Measurements from ENCODE around the gene KRTAP10-10.
"Not testable (repeated sequence)": the region's sequence is repeated elsewhere in the genome, so short reads cannot be mapped to it uniquely, and the experiment has no call there.

The KRTAP10-10 gene

DNA sequence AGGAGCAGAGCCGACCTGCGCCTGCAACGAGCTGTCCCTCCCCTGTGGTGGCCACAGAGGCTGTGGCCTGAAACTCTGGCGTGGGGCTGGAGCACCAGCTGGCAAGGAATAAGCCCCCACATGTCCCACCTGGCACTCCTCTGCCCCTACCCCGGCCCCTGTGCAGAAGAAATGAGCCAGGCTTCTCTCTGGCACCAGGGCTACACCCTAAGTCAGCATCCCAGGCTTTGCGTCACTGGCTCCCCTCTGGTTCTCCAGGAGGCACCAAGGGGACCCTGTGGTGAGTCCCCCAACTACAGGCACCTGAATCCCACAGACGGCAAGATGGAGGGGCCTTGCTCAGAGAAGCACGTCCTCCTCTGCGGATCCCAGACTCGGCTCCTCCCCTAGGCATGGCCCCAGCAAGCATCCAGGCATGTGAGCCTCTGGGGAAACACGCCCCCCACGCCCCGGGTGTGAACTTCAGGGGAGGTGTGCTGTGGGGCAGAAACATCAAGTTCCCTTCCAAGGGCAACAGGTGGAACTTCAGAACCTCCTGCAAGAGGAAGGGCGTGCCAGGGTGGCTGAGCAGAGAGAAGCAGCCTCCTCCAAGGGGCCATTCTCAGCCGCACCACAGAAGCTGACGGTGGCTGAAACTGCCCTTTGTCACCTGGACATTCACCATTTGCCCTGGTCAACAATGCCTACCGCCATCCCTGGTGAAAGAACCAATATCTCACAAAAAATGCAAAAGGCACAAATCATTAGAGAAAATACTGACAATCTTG lies 33.9 kb upstream of the KRTAP10-10 start:
- no peak for DNase-seq

DNA sequence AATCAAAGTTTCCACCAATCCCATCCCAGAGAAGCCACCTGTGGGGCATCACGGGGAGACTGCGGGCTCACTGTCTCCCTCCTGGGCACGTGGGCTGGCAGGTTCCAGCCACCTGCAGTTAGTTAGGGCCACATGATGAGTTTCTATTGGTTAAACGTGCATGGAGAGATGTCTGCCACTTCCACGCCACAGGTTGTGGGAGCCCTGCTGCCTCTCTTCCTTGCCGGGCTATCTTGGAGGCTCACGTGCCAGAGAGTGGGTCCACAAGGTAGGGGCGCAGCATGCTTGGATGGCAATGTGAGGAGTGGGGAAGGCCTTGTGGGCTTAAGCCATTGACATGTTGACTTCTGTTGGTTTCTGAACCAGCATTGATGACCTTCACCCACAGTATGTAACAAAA lies 33.2 kb upstream of the KRTAP10-10 start:
- no peak for DNase-seq

DNA sequence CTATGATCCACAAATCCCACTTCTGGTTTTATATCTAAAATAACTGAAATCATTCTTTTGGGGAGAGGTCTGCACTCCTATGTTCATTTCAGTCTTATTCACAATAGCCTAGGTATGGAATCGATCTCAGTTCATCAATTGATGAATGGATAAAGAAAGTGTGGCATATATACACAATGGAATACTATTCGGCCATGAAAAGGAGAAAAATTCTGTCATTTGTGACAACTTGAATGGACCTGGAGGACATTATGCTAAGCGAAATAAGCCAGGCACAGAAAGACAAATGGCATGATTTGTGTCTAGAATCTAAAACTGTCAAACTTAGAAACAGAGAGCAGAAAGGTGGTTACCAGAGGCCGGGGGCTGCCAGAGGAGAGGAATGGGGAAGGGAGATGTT lies 30.7 kb upstream of the KRTAP10-10 start:
- DNase-seq = no peak

DNA sequence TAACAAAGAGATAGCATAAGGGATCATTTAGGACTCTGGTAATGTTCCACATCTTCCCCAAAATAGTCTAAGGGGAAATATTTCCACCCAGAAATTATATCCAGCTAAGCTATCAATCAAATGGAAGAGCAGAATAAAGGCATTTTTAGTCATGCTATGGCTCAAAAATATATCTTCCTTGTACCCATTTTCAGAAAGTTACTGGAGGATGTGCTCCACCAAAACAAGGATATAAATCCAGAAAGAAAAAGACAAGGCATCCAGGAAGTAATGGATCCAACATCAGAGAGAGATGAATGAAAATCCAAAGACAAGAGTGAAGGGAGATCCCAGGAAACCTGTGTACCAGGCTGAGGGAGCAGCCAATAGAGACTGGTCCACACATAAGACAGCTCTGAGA lies 28.0 kb upstream of the KRTAP10-10 start:
- DNase-seq = no peak

DNA sequence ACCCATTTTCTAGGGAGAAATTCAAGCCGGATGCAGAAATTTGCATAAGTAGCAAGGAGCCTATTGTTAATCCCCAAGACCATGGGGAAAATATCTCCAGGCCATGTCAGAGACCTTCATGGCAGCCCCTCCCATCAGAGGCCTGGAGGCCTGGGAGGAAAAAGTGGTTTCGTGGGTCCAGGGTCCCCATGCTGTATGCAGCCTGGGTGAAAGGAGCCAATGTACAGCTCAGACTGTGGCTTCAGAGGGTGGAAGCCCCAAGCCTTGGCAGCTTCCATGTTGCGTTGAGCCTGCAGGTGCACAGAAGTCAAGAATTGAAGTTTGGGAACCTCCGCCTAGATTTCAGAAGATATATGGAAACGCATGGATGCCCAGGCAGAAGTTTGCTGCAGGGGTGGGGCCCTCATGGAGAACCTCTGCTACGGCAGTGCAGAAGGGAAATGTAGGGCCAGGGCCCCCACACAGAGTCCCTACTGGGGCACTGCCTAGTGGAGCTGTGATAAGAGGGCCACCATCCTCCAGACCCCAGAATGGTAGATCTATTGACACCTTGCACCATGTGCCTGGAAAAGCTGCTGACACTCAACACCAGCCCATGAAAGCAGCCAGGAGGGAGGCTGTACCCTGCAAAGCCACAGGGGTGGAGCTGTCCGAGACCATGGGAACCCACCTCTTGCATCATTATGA lies 26.9 kb upstream of the KRTAP10-10 start:
- DNase-seq = not testable (repeated sequence)

DNA sequence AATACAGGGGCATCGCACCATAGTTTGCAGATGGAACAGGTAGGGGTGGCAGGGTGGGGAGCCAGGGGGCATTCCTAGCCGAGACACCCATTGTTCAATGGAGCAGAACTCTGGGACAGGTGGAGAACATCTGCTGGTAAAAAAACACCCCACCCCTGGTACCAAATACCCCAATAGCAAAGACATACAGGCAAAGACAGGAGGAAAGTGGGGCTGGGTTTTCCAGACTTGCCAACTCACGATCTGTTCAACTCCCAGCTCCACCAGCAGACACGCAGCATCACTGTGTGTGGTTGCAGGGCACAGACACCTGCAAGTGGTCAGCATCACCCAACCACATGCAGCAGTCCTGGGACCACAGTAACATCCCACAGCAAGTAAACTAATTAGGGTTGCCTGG lies 25.6 kb upstream of the KRTAP10-10 start:
- no peak for DNase-seq

DNA sequence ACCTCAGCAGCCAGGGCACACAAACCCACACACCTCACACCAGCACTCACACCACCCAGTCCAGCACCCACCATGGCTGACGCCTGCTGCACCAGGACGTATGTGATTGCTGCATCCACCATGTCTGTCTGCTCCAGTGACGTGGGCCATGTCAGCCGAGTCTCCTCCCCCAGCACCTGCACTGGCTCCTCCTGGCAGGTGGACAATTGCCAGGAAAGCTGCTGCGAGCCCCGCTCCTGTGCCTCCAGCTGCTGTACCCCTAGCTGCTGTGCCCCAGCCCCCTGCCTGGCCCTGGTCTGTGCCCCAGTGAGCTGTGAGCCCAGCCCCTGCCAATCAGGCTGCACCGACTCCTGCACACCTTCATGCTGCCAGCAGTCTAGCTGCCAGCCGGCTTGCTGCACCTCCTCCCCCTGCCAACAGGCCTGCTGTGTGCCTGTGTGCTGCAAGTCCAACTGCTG lies 25.1 kb upstream of the KRTAP10-10 start, which contains the start of gene KRTAP10-8:
KRTAP10-8 (plus strand) TSS at position 51 of the 458 bp plus-strand sequence; CDS start at position 73, 22 bp downstream.
- no peak for DNase-seq

DNA sequence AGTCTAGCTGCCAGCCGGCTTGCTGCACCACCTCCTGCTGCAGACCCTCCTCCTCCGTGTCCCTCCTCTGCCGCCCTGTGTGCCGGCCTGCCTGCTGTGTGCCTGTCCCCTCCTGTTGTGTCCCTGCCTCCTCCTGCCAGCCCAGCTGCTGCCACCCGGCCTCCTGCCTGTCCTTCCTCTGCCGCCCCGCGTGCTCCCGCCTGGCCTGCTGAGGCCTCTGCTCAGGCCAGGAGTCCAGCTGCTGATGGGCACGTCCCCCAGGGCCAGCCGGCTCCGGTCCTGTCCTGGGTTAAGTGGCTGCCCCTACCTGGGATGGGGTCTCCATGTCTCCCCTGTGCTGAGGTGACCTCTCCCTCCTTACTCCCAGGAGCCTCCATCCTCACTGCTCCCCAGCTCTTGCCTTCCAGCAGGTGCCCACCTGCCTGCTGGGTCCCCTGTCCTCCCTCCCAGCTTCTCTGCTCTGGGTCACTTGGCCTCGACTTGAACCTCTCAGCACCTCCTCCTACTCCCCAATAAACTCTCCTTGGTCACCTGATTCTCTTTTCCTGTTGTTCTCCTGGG lies 24.4 kb upstream of the KRTAP10-10 start:
- DNase-seq = no peak

DNA sequence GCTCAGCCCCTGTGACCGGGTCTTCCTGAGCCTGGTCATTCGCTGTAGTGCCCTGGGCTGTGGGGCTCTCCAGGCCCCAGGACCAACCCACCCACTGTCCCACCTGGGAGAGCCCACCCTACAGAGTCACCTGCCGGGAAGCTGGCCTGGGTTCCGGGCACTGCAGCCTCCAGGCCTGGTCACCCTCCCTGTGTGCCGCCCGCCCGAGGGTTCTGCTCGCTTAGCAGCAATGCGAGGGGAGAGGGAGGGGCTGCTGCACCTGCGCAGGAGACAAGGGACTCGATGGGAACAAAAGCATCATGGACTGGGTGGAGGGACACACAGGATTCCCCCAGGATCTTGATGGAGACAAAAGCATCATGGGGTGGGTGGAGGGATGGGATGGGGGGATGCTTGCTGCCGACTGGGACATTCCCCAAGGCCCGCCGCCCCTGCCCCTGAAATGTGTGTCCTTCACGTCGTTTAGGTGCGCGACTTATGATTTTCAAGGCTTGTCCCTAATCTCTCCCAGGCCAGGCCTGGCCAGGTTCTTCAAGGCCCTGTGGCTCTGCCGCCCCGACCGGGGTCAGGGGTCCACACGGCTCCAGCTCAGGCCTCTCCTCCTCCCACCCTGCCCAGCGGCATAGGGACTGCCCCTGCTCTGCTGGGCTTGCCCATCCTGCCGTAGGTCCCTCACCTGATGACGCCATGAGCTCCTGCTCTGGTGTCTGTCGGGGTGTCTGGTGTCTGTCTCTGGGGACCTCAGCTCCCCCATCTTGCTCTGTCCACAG lies 23.6 kb upstream of the KRTAP10-10 start:
- DNase-seq = no peak

DNA sequence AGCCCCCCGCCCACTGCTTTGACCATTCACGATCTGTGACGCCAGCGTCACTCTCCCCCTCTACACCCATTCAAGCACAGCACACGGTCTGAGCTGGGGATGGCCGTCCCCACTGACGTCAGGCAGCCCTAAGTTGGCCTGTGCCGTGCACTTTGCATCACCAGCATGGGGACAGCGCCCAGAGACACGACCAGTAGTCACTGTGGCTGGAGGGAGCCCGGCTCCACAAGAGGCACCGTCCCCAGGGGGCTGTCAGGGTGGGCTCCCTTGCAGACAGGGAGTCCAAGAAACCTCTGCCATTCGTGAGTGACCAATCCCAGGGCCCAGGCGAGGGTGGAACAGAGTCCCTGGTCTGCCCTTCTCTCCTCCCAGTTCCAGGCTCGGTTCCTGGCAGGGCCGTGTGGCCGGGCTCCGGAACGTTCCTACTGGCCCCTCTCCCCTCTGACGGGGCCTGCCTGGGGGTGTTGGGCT lies 23.0 kb upstream of the KRTAP10-10 start:
- DNase-seq = no peak

DNA sequence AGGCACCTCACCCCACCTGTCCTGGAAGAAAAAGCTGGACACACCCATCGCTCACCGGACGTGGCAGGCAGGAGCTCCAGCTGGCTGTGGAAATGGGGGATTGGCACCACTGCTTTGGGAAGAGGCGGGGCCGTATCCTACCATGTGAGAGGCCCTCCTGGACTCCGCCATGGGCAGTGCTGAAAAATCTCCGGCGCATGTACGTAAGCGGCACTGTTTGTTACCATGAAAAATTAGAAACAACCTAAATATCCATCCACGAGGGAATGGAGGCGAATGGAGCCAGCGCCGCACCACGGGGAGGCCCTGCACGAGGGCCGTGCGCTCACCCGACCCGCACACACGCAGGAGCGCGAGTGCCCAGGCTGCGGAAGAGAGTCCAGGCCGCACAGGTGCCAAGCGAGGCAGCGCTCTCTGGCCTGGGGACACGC lies 22.2 kb upstream of the KRTAP10-10 start:
- no peak for DNase-seq

DNA sequence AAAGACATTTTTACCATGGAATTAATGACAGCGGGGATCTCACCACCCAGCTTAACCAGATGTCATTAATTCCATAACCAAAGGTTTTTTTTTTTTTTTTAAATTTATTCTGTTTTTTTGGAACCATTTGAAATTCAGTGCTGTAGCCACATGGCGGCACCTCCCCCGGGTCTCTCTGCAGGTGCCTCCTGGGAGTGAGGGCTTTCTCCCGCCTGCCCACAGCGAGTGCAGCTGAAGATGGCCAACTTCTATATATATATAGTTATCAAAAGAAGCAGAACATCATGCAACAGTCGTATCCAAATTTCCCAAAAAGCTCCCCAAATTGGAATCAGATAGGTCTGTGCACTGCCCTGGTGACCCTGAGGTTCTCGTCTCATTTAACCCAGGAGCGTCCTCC lies 21.7 kb upstream of the KRTAP10-10 start:
- DNase-seq = no peak

DNA sequence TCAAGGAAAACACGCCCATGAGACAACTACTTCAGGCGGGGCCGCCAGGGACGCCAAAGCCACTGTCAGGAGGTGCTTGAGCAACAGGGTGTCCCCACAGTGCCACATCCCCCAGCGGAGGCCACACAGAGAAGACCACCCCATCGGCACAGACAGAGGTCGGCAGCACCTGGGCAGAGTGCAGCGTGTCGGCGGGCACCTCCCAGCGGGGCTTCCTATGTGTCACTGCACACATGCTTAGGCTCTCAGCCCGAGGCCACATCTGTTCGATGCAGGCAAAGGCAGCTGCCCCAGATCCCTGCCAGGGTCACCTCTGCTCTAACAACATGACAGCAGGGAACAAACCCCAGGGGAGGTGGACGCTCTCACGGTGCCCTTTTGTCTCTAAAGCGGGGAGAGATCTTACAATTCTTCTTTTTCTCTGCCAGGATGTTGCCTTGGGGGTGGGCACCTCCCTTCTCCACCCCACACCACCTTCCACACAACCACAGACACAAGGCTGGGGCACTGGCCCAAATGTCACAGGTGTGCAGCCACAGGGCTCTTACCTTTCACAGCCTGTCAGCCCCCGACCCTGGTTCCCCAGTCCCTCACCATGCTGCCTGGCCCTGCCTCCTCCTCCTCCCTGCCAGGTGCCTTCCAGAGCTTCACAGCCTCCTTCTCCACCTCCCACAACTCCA lies 21.1 kb upstream of the KRTAP10-10 start:
- no peak for DNase-seq

DNA sequence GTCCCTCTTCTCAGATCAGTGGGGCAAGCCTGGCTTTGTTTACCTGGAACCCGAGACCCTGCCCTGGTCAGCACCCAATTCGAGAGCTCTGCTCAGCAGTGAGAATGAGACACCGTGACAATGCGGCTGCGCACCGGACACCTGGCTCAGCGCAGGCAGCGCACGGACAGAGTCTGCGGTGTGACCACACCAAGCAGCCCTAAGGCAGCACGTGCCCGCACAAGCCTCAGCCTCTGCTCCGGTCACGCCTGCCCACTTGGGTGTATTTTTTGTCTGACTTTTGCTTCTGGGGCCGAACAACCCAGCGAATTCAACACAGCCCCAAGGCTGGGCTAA lies 20.6 kb upstream of the KRTAP10-10 start:
- DNase-seq = no peak

DNA sequence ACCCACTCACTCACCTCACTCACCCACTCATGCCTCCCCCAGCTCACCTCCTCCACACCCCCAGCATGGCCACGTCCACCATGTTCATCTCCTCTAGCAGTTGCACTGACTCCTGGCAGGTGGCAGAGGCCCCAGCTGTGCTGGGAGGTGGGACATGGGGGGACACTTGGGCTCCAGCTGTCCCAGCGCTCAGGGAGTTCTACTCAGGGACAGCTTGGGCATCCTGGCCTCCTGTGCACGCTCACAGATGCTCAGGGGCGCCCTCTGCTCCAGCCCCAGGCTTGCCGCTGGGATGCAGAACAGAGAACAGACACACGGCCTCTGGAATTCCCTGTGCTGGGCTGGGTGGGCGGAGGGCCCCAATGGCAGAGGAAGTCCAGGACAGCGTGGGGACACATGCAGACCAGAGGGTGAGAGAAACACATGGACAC lies 20.1 kb upstream of the KRTAP10-10 start:
- no peak for DNase-seq

DNA sequence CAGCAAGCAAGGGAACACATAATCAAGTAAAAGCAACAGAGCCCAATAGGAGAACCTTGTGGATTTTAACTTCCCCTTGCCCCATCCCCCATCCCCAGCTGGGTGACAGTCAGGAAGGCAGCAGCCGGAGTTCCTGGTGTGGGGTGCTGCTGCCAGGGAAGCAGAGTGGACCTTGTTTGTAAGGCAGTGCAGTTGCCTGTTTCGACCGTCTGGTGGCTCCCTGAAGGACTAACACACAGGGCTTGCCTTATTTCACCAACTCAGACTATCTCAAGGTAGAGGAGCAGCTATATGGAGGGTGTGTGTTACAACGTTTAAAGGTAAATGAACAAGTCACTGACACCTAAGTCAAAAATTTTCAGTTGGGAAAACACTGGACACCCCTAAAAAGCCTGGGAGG lies 18.7 kb upstream of the KRTAP10-10 start:
- no peak for DNase-seq

DNA sequence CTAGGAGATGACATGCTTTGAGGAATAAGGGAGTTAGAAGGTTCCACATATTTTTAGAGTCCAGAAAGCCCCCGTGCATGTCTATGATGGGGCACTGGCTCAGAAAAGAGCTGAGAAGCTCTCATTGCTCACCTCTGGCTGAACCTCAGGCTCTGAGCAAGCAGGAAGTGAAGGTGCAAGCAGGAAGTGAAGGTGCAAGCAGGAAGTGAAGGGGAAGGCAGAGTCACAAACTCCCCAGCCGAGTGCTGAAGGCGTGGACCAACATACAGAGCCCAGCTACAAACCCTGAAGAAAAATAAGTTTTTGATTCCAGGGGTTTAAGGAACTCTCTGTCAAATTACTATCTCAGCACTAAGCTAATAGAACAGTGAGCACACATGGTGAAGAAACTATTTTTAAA lies 18.2 kb upstream of the KRTAP10-10 start:
- no peak for DNase-seq

DNA sequence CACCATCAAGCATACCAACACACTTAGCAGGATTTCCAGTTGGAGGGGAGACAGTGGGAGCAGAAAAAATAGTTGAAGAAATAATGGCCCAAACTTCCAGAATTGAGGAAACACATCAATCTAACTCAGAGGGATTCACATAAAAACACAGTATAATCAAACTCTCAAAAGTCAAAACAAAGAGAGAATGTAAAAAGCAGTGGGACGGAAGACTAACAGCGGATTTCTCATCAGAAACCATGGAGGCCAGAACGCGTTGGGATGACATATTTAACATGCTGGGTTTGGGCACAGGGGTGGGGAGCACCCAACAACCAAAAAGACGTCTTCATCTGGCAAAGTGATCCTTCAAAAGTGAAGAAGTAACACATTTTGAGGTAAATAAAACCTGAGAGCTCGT lies 17.3 kb upstream of the KRTAP10-10 start:
- no peak for DNase-seq

DNA sequence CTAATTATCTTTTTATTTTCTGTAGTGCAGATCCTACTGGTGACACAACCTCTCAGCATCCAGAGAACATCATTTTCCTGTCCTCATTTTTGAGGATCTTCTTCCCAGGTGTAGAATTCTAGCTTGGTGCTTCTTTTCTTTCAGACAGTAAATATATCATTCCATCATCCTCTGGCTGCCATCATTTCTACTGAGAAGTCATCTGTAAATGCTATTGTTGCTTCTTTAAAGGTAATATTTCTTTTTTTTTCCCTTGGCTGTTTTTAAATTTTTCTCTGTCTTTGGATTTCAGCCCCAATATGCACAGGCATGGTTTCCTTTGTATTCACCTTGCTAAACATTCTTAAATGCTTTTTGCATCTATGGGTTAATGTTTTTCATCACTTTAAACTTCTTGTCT lies 13.6 kb upstream of the KRTAP10-10 start:
- DNase-seq = no peak

DNA sequence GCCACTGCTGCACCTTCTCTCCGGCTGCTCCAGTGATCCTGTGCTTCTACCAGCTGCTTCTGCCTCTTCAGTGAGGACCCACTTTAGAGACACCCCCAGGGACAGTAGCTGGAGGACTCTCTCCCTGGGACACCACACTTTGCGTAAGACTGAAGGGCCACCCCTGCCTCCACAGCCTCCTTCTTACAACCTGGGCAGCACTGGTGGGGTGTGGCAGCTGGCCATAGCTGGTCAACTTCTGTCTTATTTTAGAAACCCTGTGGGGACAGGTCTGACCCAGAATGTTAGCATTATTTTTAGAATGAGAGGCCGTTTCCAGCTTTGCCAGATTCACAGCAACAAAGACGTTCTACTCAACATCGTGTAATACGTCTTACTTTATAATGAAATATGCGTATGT lies 11.4 kb upstream of the KRTAP10-10 start:
- DNase-seq = no peak

DNA sequence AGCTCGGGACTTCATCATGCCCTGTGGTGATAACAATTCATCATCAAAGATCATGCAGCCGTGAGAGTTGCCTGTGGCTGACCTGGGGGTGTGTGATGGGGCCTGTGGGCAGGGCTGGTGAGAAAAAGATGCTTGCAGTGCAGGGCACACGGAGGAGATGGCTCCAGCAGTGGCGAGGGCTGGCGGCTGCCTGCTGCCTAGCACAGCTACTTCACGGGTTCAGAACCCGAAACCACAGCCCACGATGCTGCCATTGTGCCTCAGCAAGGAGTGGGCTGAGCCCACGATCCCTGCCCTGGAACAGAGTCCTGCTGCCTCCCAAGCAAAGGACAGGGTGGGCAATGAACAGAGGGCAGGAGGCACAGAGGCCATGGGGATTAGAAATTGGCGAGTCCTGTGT lies 10.9 kb upstream of the KRTAP10-10 start:
- DNase-seq = no peak

DNA sequence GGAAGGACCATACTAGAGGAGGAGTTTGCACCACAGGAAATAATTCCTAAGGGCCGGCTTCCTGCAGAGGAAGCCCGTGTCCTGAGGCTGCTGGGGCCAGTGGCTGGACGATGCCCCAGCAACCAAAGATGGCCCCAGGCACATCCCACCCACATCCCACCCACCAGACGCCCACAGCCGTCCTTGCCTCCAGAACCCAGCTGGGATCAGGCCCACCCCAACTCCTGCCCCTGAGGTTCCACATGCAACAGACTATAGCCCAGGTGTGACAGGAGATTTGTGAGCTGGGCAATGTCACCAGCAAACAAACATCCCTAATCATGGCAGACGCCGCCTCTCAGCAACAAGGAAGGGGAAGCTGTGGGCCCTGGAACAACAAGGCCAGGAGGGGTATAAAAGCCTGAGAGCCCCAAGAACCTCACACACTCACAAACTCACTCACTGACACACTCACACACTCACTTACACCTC lies 10.4 kb upstream of the KRTAP10-10 start, which contains the start of gene KRTAP10-9:
KRTAP10-9 (plus strand) TSS at position 421 of the 471 bp plus-strand sequence. CDS start 79 bp downstream, outside the sequence.
- DNase-seq = no peak
